Smooth muscle cell of the coronary artery (primary cell): ENCODE results near the gene FYTTD1. TPM values are rescaled to one million over a fixed set of nuclear protein-coding genes. Genes with fewer than 3 reads are reported as not detected.

ENCODE experiments used
- total RNA-seq: library from RNA; depleted of rRNA; stranded (reverse); fragments of >200 nt; gene quantifications from 2 replicates; pipeline ENCODE4 v1.2.3, GENCODE V29; 2014; ENCODE audit warnings: low replicate concordance

The FYTTD1 gene, protein sequence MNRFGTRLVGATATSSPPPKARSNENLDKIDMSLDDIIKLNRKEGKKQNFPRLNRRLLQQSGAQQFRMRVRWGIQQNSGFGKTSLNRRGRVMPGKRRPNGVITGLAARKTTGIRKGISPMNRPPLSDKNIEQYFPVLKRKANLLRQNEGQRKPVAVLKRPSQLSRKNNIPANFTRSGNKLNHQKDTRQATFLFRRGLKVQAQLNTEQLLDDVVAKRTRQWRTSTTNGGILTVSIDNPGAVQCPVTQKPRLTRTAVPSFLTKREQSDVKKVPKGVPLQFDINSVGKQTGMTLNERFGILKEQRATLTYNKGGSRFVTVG
- 16.0 and 32.7 TPM in 2 replicates for total RNA-seq

DNA sequence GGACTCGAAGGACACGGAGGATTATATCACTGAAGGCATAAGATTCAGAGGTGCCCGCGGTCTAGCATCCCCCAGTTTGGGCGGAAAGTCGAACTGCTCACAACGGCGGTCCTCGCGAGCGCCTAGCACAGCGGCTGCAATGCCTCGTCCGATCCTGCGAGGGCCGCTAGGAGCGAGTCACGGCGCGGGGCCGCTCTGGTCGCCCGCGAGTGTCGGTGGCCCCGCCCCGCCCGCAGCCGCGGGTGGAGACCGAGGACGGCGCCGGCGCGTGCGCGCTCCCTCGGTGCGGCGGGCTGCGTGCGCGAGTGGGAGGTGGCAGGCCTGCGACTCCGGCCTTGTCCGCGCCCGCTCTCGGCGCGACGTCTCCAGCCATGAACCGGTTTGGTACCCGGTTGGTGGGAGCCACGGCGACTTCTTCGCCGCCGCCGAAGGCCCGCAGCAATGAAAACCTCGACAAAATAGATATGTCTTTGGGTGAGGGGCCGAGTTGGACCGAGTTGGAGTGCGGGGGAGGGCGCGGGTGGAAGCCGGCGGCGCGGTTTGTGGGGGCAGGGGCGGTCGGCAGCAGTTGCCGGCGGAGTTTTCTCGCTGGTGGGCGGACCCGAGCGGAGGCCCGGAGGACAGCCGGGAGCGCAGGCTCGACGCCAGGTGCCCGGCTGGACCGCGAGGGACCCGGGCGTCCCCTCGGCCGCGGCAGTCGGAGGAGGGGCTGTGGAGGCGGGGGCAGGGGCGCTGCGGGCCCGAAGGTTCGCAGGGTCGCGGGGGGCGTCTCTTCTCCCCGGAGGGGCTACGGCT, at the start of gene FYTTD1:
Gene FYTTD1, plus strand, starts transcription at position 283 of the 795 bp plus-strand sequence. Its CDS starts 89 bp downstream, at position 372.

DNA sequence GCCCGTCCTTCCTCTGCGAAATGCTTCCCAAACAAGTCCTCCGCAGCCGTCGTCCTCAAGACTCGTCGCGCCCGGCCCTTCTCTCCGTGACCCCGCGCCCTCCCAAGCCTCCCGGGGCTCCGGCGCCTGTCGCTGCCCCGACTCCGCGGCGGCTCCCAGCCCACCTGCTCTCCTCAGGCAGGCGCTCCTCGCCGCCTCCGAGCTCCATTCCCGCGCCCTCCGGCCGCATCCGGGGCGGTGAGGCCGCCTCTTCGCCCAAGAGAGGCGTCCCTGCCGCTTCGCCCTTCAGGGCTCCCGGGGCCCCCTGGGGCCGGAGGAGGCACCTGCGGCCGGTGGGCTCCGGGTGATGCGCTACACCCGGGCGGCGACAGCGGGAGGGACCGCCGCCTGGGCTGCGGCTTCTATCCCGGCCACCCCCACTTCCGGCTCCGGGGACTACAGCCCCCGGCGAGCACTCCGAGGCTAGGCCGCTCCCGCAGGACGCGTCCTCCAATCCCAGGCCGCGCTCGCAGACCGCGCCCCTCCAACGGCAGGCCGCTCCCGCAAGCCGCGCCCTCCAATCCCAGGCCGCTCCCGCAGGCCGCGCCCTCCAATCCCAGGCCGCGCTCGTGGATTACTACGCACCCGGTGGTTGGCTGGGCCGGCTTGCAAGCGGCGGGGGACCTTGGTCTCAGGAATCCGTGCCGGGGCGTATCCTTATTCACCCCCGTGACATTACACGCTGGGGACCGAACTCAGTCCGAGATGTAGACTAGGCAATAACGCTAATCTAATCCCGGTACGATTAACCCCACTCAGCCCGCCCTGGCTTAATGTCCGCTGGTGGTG, 13.0 kb upstream of the FYTTD1 start, which contains the start of gene RUBCN:
Gene RUBCN, minus strand, starts transcription at position 414 of the 828 bp plus-strand sequence. Its CDS starts 185 bp downstream, at position 229.

DNA sequence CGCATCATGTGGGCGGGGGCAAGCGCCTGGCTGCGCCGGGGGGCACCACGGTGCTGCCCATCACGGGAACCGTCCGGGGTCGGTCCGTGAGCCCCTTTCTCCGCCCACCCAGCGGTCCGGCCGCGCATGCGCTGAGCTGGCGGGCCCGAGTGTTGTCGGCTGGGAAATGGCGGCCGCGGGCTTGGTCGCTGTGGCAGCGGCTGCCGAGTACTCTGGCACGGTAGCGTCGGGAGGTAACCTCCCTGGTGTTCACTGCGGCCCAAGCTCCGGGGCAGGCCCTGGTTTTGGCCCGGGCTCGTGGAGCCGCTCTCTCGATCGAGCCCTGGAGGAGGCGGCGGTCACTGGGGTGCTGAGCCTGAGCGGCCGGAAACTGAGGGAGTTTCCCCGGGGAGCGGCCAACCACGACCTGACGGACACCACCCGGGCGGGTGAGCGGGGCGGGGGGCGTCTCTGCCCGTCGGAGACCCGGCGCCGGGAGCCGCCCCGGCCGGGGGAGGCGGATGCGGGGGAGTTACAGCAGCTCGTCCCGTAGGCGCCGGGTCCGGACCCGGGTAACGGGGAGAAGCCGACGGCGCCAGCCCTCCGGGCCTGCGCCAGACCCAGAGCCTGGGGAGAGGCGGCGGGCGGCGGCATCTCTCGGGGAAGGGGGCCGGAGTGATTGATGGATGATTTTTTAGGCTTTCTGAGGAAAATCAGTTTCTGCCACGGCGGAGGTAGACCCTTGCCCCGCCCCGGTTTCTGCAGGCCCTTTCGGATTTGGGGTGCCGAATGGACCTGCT, 41.6 kb downstream of the FYTTD1 start, which contains the start of gene LRCH3:
Gene LRCH3, plus strand, starts transcription at position 142 of the 779 bp plus-strand sequence. Its CDS starts 25 bp downstream, at position 167.

Other genes starting within 250 kb of the FYTTD1 start
- gene BDH1, start 193.9 kb upstream of the FYTTD1 start, total RNA-seq: 0.68 and 1.6 TPM in 2 replicates
- gene RUBCN, start 13.0 kb upstream of the FYTTD1 start, total RNA-seq: 5.6 and 6.7 TPM in 2 replicates
- gene LRCH3, start 41.4 kb downstream of the FYTTD1 start, total RNA-seq: 41.6 and 63.3 TPM in 2 replicates
- 427 and 811 TPM in 2 replicates for gene RPL35A, start 200.3 kb downstream of the FYTTD1 start, total RNA-seq
- gene LMLN, start 210.3 kb downstream of the FYTTD1 start, total RNA-seq: 4.0 and 12.6 TPM in 2 replicates